ENCODE measurements around the gene ECI1. TPM values are rescaled to one million over a fixed set of nuclear protein-coding genes. Genes with fewer than 3 reads are reported as not detected.

Gene ECI1
- polyA plus RNA-seq, 1 experiment, result 24.9 TPM

- CTCF ChIA-PET, result no interaction called here
- Histone ChIP-seq H3K27me3 (ENCODE audit: control insufficient read depth, insufficient read depth, low read length) (peaks cover 13% of the 10 kb centered on the region), H3K27ac (ENCODE audit: low read depth, low read length) (no peak overlapping the region), H3K9me3 (ENCODE audit: control insufficient read depth, insufficient read depth, low read length) (no peaks in the 10 kb centered on the region; the same call in 1 of the 2 replicates), H3K4me3 (ENCODE audit: low read depth, low read length) (no peak overlapping the region)
- POLR2A ChIA-PET, result no interaction called here
- DNase-seq (ENCODE audit: low read depth, low spot score), result no peak
- TF ChIP-seq CTCF (IDR thresholded peaks at IDR 0.05; ENCODE audit: low read depth, low read length), result no peak
Measured at GRCh38 chr16:2233872-2234812, 17.2 kb downstream of the ECI1 start.

- TF ChIP-seq CTCF (IDR thresholded peaks at IDR 0.05; ENCODE audit: low read depth, low read length), result no peak
- Histone ChIP-seq H3K27ac (ENCODE audit: low read depth, low read length) (no peak overlapping the region), H3K27me3 (ENCODE audit: control insufficient read depth, insufficient read depth, low read length) (peaks cover 13% of the 10 kb centered on the region), H3K4me3 (ENCODE audit: low read depth, low read length) (no peak overlapping the region), H3K9me3 (ENCODE audit: control insufficient read depth, insufficient read depth, low read length) (no peaks in the 10 kb centered on the region; the same call in 1 of the 2 replicates)
- no peak for DNase-seq (ENCODE audit: low read depth, low spot score)
- CTCF ChIA-PET, result no interaction called here
- POLR2A ChIA-PET, result interaction anchor here (0.7 kb wide), 1 partner anchor 78 kb away, joined by 3 read pairs; the partner anchor contains the start of gene TRAF7
Measured at GRCh38 chr16:2233046-2233775, 18.2 kb downstream of the ECI1 start.

GRCh38 chr16:2232094-2232990 lies 19.0 kb downstream of the ECI1 start:
- no peak for TF ChIP-seq CTCF (IDR thresholded peaks at IDR 0.05; ENCODE audit: low read depth, low read length)
- CTCF ChIA-PET, result no interaction called here
- POLR2A ChIA-PET, result interaction anchor here (0.7 kb wide), 1 partner anchor 77 kb away, joined by 3 read pairs; the partner anchor contains the start of gene TRAF7
- Histone ChIP-seq H3K27ac (ENCODE audit: low read depth, low read length) (no peak overlapping the region), H3K27me3 (ENCODE audit: control insufficient read depth, insufficient read depth, low read length) (peaks cover 6% of the 10 kb centered on the region), H3K4me3 (ENCODE audit: low read depth, low read length) (no peak overlapping the region), H3K9me3 (ENCODE audit: control insufficient read depth, insufficient read depth, low read length) (no peaks in the 10 kb centered on the region; the same call in 1 of the 2 replicates)
- no peak for DNase-seq (ENCODE audit: low read depth, low spot score)

- POLR2A ChIA-PET, result interaction anchor here (0.6 kb wide), 1 partner anchor 236 kb away, joined by 7 read pairs; no protein-coding TSS in a partner anchor
- H3K9me3 ChIP-seq (ENCODE audit: control insufficient read depth, insufficient read depth, low read length), result no peaks in the 10 kb centered on the region; the same call in 1 of the 2 replicates
- DNase-seq (ENCODE audit: low read depth, low spot score), result no peak
- no peak overlapping the region for H3K4me3 ChIP-seq (ENCODE audit: low read depth, low read length)
- no peaks in the 10 kb centered on the region for H3K27me3 ChIP-seq (ENCODE audit: control insufficient read depth, insufficient read depth, low read length)
- no peak overlapping the region for H3K27ac ChIP-seq (ENCODE audit: low read depth, low read length)
- no peak for TF ChIP-seq CTCF (IDR thresholded peaks at IDR 0.05; ENCODE audit: low read depth, low read length)
- CTCF ChIA-PET, result no interaction called here
Measured at GRCh38 chr16:2231016-2231931, 20.1 kb downstream of the ECI1 start.

All from AG04450 (cell line).